GM10266 (cell line): Measurements from ENCODE around the gene CAND2.
A peak's percentile ranks its signal among the peaks of the same experiment; 100 is the strongest.

Experiments used
- DNase-seq: peaks from one replicate; pipeline ENCODE4 v3.0.0; 2012; ENCODE audit errors: extremely low spot score
- TF ChIP-seq, protein P1 (sequence below): IDR thresholded peaks from 2 replicates; pipeline ENCODE4 v1.5.1; 2012; ENCODE audit warnings: mild to moderate bottlenecking, low read depth; ENCODE audit not compliant: control insufficient read depth, insufficient read depth; ENCODE audit errors: missing control alignments

CAND2 gene

GRCh38 chr3:12815078-12815477 lies 18.6 kb downstream of the CAND2 start:
- DNase-seq: no peak
- TF ChIP-seq, protein P1, sequence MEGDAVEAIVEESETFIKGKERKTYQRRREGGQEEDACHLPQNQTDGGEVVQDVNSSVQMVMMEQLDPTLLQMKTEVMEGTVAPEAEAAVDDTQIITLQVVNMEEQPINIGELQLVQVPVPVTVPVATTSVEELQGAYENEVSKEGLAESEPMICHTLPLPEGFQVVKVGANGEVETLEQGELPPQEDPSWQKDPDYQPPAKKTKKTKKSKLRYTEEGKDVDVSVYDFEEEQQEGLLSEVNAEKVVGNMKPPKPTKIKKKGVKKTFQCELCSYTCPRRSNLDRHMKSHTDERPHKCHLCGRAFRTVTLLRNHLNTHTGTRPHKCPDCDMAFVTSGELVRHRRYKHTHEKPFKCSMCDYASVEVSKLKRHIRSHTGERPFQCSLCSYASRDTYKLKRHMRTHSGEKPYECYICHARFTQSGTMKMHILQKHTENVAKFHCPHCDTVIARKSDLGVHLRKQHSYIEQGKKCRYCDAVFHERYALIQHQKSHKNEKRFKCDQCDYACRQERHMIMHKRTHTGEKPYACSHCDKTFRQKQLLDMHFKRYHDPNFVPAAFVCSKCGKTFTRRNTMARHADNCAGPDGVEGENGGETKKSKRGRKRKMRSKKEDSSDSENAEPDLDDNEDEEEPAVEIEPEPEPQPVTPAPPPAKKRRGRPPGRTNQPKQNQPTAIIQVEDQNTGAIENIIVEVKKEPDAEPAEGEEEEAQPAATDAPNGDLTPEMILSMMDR: no peak

DNA sequence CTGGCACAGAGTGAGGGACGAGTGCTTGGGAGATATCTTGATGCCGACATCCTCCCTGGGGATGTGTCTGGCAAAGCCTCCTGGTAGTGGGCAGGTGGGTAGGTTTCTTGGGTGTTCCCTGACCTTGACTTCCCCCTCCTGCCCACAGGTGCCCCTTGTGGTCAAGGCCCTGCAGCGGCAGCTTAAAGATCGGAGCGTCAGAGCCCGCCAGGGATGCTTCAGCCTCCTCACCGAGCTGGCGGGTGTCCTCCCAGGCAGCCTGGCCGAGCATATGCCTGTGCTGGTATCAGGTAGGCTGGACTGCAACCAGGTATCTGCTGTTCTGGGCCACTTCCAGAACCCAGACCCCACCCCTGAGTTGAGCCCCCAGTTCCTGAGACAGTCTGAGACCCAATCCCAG lies 19.2 kb downstream of the CAND2 start:
- TF ChIP-seq, protein P1: no peak
- DNase-seq: no peak

- DNase-seq: no peak
- TF ChIP-seq, protein P1: no peak
These were observed 20.3 kb downstream of the CAND2 start for GRCh38 chr3:12816521-12817342.

GRCh38 chr3:12817343-12817710 lies 20.8 kb downstream of the CAND2 start:
- DNase-seq: no peak
- TF ChIP-seq, protein P1: no peak

- no peak for DNase-seq
- TF ChIP-seq, protein P1: no peak
These were observed 21.8 kb downstream of the CAND2 start for GRCh38 chr3:12818273-12818672.

GRCh38 chr3:12818773-12819172 lies 22.3 kb downstream of the CAND2 start:
- no peak for DNase-seq
- TF ChIP-seq, protein P1: no peak

GRCh38 chr3:12822725-12823373 lies 26.4 kb downstream of the CAND2 start:
- DNase-seq: no peak
- TF ChIP-seq, protein P1: peak; percentile 35
